ENCODE data around the gene TMEM232.

The TMEM232 gene

GRCh38 chr5:110638970-110639902 is 87.2 kb downstream of the TMEM232 start:
- Histone ChIP-seq H3K27ac (ENCODE audit: low read depth, low read length) (no peak overlapping the region), H3K4me3 (ENCODE audit: low read length) (no peak overlapping the region), H3K79me2 (ENCODE audit: control insufficient read depth, low read length) (no peaks in the 10 kb centered on the region), H3K4me1 (ENCODE audit: control insufficient read depth, low read length) (no peaks in the 10 kb centered on the region), H3F3A (ENCODE audit: control insufficient read depth, insufficient read depth) (no peaks in the 10 kb centered on the region), H3K9me2 (replicated peaks; ENCODE audit: control insufficient read depth, low read length) (no peaks in the 10 kb centered on the region), H3K36me3 (ENCODE audit: control insufficient read depth, low read length) (no peaks in the 10 kb centered on the region), H3K9me3 (ENCODE audit: control insufficient read depth, insufficient read depth, low read length) (no peaks in the 10 kb centered on the region), H3K27me3 (ENCODE audit: control insufficient read depth, low read length) (no peaks in the 10 kb centered on the region), H3K4me2 (ENCODE audit: low read length) (no peak overlapping the region), H4K20me1 (ENCODE audit: control insufficient read depth, insufficient read depth, low read depth, low read length) (no peaks in the 10 kb centered on the region)
- TF ChIP-seq EZH2phosphoT487 (IDR thresholded peaks at IDR 0.05; ENCODE audit: borderline replicate concordance, low read length) (no peak), CTCF (IDR thresholded peaks at IDR 0.05; ENCODE audit: low read depth, low read length, poor library complexity, severe bottlenecking) (no peak)

GRCh38 chr5:110634475-110634874 is 92.0 kb downstream of the TMEM232 start:
- Histone ChIP-seq H3K27me3 (ENCODE audit: control insufficient read depth, low read length) (no peaks in the 10 kb centered on the region), H3K9me2 (replicated peaks; ENCODE audit: control insufficient read depth, low read length) (no peaks in the 10 kb centered on the region), H3K4me3 (ENCODE audit: low read length) (no peak overlapping the region), H3K27ac (ENCODE audit: low read depth, low read length) (no peak overlapping the region), H4K20me1 (ENCODE audit: control insufficient read depth, insufficient read depth, low read depth, low read length) (no peaks in the 10 kb centered on the region), H3F3A (ENCODE audit: control insufficient read depth, insufficient read depth) (no peaks in the 10 kb centered on the region), H3K79me2 (ENCODE audit: control insufficient read depth, low read length) (no peaks in the 10 kb centered on the region), H3K4me2 (ENCODE audit: low read length) (no peak overlapping the region), H3K9me3 (ENCODE audit: control insufficient read depth, insufficient read depth, low read length) (no peaks in the 10 kb centered on the region), H3K4me1 (ENCODE audit: control insufficient read depth, low read length) (no peaks in the 10 kb centered on the region), H3K36me3 (ENCODE audit: control insufficient read depth, low read length) (no peaks in the 10 kb centered on the region)
- TF ChIP-seq EZH2phosphoT487 (IDR thresholded peaks at IDR 0.05; ENCODE audit: borderline replicate concordance, low read length): no peak
- TF ChIP-seq CTCF (IDR thresholded peaks at IDR 0.05; ENCODE audit: low read depth, low read length, poor library complexity, severe bottlenecking): no peak

GRCh38 chr5:110631236-110631635 is 95.2 kb downstream of the TMEM232 start:
- no peaks in the 10 kb centered on the region for H4K20me1 ChIP-seq (ENCODE audit: control insufficient read depth, insufficient read depth, low read depth, low read length)
- H3K4me1 ChIP-seq (ENCODE audit: control insufficient read depth, low read length): no peaks in the 10 kb centered on the region
- H3K4me2 ChIP-seq (ENCODE audit: low read length): no peak overlapping the region
- no peaks in the 10 kb centered on the region for H3F3A ChIP-seq (ENCODE audit: control insufficient read depth, insufficient read depth)
- no peak overlapping the region for H3K4me3 ChIP-seq (ENCODE audit: low read length)
- H3K27me3 ChIP-seq (ENCODE audit: control insufficient read depth, low read length): no peaks in the 10 kb centered on the region
- no peak overlapping the region for H3K27ac ChIP-seq (ENCODE audit: low read depth, low read length)
- TF ChIP-seq CTCF (IDR thresholded peaks at IDR 0.05; ENCODE audit: low read depth, low read length, poor library complexity, severe bottlenecking) (no peak), EZH2phosphoT487 (IDR thresholded peaks at IDR 0.05; ENCODE audit: borderline replicate concordance, low read length) (no peak)
- no peaks in the 10 kb centered on the region for H3K79me2 ChIP-seq (ENCODE audit: control insufficient read depth, low read length)
- H3K9me3 ChIP-seq (ENCODE audit: control insufficient read depth, insufficient read depth, low read length): no peaks in the 10 kb centered on the region
- no peaks in the 10 kb centered on the region for H3K9me2 ChIP-seq (replicated peaks; ENCODE audit: control insufficient read depth, low read length)
- no peaks in the 10 kb centered on the region for H3K36me3 ChIP-seq (ENCODE audit: control insufficient read depth, low read length)
